Measurements from ENCODE around the gene ATOH8.
"Not testable (repeated sequence)": the region's sequence is repeated elsewhere in the genome, so short reads cannot be mapped to it uniquely, and the experiment has no call there.

ATOH8 gene

GRCh38 chr2:85713836-85714235, 40.0 kb upstream of the ATOH8 start:
- Histone ChIP-seq H3K4me3 (ENCODE audit: insufficient read length, low read depth) (no peak overlapping the region), H3K9ac (ENCODE audit: insufficient read length, low read depth) (no peak overlapping the region), H3K9me3 (ENCODE audit: insufficient read depth, low read length) (no peaks in the 10 kb centered on the region), H3K27me3 (ENCODE audit: insufficient read depth, insufficient read length) (no peaks in the 10 kb centered on the region), H3K36me3 (ENCODE audit: insufficient read depth, insufficient read length, low read length) (no peaks in the 10 kb centered on the region), H3K4me1 (ENCODE audit: insufficient read depth, insufficient read length) (no peaks in the 10 kb centered on the region)
- TF ChIP-seq ZNF274 (IDR thresholded peaks at IDR 0.05; ENCODE audit: low read depth, low read length) (no peak), YY1 (IDR thresholded peaks at IDR 0.05; ENCODE audit: insufficient read depth, insufficient read length) (no peak), SUZ12 (IDR thresholded peaks at IDR 0.05; ENCODE audit: extremely low read depth, insufficient read depth, insufficient read length) (no peak)
- no peak for DNase-seq (ENCODE audit: low read depth, low spot score)

GRCh38 chr2:85714421-85714820, 39.4 kb upstream of the ATOH8 start:
- not testable (repeated sequence) for H3K4me1 ChIP-seq (ENCODE audit: insufficient read depth, insufficient read length); H3K9ac ChIP-seq (ENCODE audit: insufficient read length, low read depth); H3K4me3 ChIP-seq (ENCODE audit: insufficient read length, low read depth); DNase-seq (ENCODE audit: low read depth, low spot score); H3K27me3 ChIP-seq (ENCODE audit: insufficient read depth, insufficient read length); H3K36me3 ChIP-seq (ENCODE audit: insufficient read depth, insufficient read length, low read length); H3K9me3 ChIP-seq (ENCODE audit: insufficient read depth, low read length)

GRCh38 chr2:85714841-85715240, 39.0 kb upstream of the ATOH8 start:
- no peaks in the 10 kb centered on the region for H3K4me1 ChIP-seq (ENCODE audit: insufficient read depth, insufficient read length)
- H3K27me3 ChIP-seq (ENCODE audit: insufficient read depth, insufficient read length), result no peaks in the 10 kb centered on the region
- H3K9ac ChIP-seq (ENCODE audit: insufficient read length, low read depth), result no peak overlapping the region
- no peak for TF ChIP-seq ZNF274 (IDR thresholded peaks at IDR 0.05; ENCODE audit: low read depth, low read length)
- no peak for TF ChIP-seq SUZ12 (IDR thresholded peaks at IDR 0.05; ENCODE audit: extremely low read depth, insufficient read depth, insufficient read length)
- TF ChIP-seq YY1 (IDR thresholded peaks at IDR 0.05; ENCODE audit: insufficient read depth, insufficient read length), result no peak
- H3K4me3 ChIP-seq (ENCODE audit: insufficient read length, low read depth), result no peak overlapping the region
- DNase-seq (ENCODE audit: low read depth, low spot score), result no peak
- H3K9me3 ChIP-seq (ENCODE audit: insufficient read depth, low read length), result no peaks in the 10 kb centered on the region
- H3K36me3 ChIP-seq (ENCODE audit: insufficient read depth, insufficient read length, low read length), result no peaks in the 10 kb centered on the region

- 0 out of 2 replicates have a peak, but pooled peaks cover 5% of the 10 kb centered on the region for H3K9me3 ChIP-seq (ENCODE audit: insufficient read depth, low read length)
- H3K9ac ChIP-seq (ENCODE audit: insufficient read length, low read depth), result no peak overlapping the region
- H3K36me3 ChIP-seq (ENCODE audit: insufficient read depth, insufficient read length, low read length), result no peaks in the 10 kb centered on the region
- no peaks in the 10 kb centered on the region for H3K27me3 ChIP-seq (ENCODE audit: insufficient read depth, insufficient read length)
- no peak for TF ChIP-seq ZNF274 (IDR thresholded peaks at IDR 0.05; ENCODE audit: low read depth, low read length)
- no peak for TF ChIP-seq YY1 (IDR thresholded peaks at IDR 0.05; ENCODE audit: insufficient read depth, insufficient read length)
- no peak for TF ChIP-seq SUZ12 (IDR thresholded peaks at IDR 0.05; ENCODE audit: extremely low read depth, insufficient read depth, insufficient read length)
- no peak for DNase-seq (ENCODE audit: low read depth, low spot score)
- no peak overlapping the region for H3K4me3 ChIP-seq (ENCODE audit: insufficient read length, low read depth)
- no peaks in the 10 kb centered on the region for H3K4me1 ChIP-seq (ENCODE audit: insufficient read depth, insufficient read length)
Measured at GRCh38 chr2:85716346-85716914, 37.4 kb upstream of the ATOH8 start.

- TF ChIP-seq SUZ12 (IDR thresholded peaks at IDR 0.05; ENCODE audit: extremely low read depth, insufficient read depth, insufficient read length), result no peak
- no peak for TF ChIP-seq ZNF274 (IDR thresholded peaks at IDR 0.05; ENCODE audit: low read depth, low read length)
- Histone ChIP-seq H3K4me1 (ENCODE audit: insufficient read depth, insufficient read length) (no peaks in the 10 kb centered on the region), H3K27me3 (ENCODE audit: insufficient read depth, insufficient read length) (no peaks in the 10 kb centered on the region), H3K36me3 (ENCODE audit: insufficient read depth, insufficient read length, low read length) (no peaks in the 10 kb centered on the region), H3K9me3 (ENCODE audit: insufficient read depth, low read length) (0 out of 2 replicates have a peak, but pooled peaks cover 5% of the 10 kb centered on the region), H3K4me3 (ENCODE audit: insufficient read length, low read depth) (no peak overlapping the region), H3K9ac (ENCODE audit: insufficient read length, low read depth) (no peak overlapping the region)
- no peak for DNase-seq (ENCODE audit: low read depth, low spot score)
Measured at GRCh38 chr2:85717308-85718008, 36.3 kb upstream of the ATOH8 start.

- Histone ChIP-seq H3K4me1 (ENCODE audit: insufficient read depth, insufficient read length) (no peaks in the 10 kb centered on the region), H3K4me3 (ENCODE audit: insufficient read length, low read depth) (no peak overlapping the region), H3K9me3 (ENCODE audit: insufficient read depth, low read length) (0 out of 2 replicates have a peak, but pooled peaks cover 5% of the 10 kb centered on the region), H3K27me3 (ENCODE audit: insufficient read depth, insufficient read length) (no peaks in the 10 kb centered on the region), H3K9ac (ENCODE audit: insufficient read length, low read depth) (no peak overlapping the region), H3K36me3 (ENCODE audit: insufficient read depth, insufficient read length, low read length) (no peaks in the 10 kb centered on the region)
- no peak for DNase-seq (ENCODE audit: low read depth, low spot score)
- TF ChIP-seq SUZ12 (IDR thresholded peaks at IDR 0.05; ENCODE audit: extremely low read depth, insufficient read depth, insufficient read length) (no peak), YY1 (IDR thresholded peaks at IDR 0.05; ENCODE audit: insufficient read depth, insufficient read length) (no peak), ZNF274 (IDR thresholded peaks at IDR 0.05; ENCODE audit: low read depth, low read length) (no peak)
Measured at GRCh38 chr2:85718009-85718391, 35.8 kb upstream of the ATOH8 start.

GRCh38 chr2:85718885-85719492, 34.8 kb upstream of the ATOH8 start:
- Histone ChIP-seq H3K36me3 (ENCODE audit: insufficient read depth, insufficient read length, low read length) (no peaks in the 10 kb centered on the region), H3K27me3 (ENCODE audit: insufficient read depth, insufficient read length) (no peaks in the 10 kb centered on the region), H3K4me3 (ENCODE audit: insufficient read length, low read depth) (no peak overlapping the region), H3K9me3 (ENCODE audit: insufficient read depth, low read length) (0 out of 2 replicates have a peak, but pooled peaks cover 5% of the 10 kb centered on the region), H3K4me1 (ENCODE audit: insufficient read depth, insufficient read length) (no peaks in the 10 kb centered on the region), H3K9ac (ENCODE audit: insufficient read length, low read depth) (no peak overlapping the region)
- DNase-seq (ENCODE audit: low read depth, low spot score), result no peak
- TF ChIP-seq YY1 (IDR thresholded peaks at IDR 0.05; ENCODE audit: insufficient read depth, insufficient read length) (no peak), SUZ12 (IDR thresholded peaks at IDR 0.05; ENCODE audit: extremely low read depth, insufficient read depth, insufficient read length) (no peak), ZNF274 (IDR thresholded peaks at IDR 0.05; ENCODE audit: low read depth, low read length) (no peak)

Measured in NT2/D1 (cell line).